GM12878 (cell line): ENCODE measurements around the gene BIRC5. TPM values are rescaled to one million over a fixed set of nuclear protein-coding genes. Genes with fewer than 3 reads are reported as not detected.

Experiments
- ATAC-seq: fragments of 200-7000 bp; cut with Tn5 transposase; 3 replicates; pipeline ENCODE4 v1.9.1; 2020; ENCODE audit warnings: mild to moderate bottlenecking, moderate library complexity
- BruUV-seq: library from RNA; stranded (reverse); fragments of 400-500 nt; replicated peaks from 2 replicates; lab custom pipeline; 2021; lab: Mats Ljungman, UMichigan
- CTCF ChIA-PET: fragments of 300-600 bp; sonication (Branson Sonifier 250); formaldehyde crosslinking; extraction: SDS; loops from one replicate; lab custom pipeline; 2021; ENCODE audit warnings: inconsistent platforms; lab: Yijun Ruan, JAX
- POLR2A ChIA-PET: fragments of 350-600 bp; formaldehyde crosslinking; extraction: SDS; loops from one replicate; lab custom pipeline; 2021; ENCODE audit warnings: inconsistent platforms; lab: Charles Lee
- RAD21 ChIA-PET: fragments of 300-600 bp; sonication (Branson Sonifier 250); formaldehyde crosslinking; loops from one replicate; lab custom pipeline; 2023; ENCODE audit warnings: antibody characterized with exemption; ENCODE audit not compliant: unreplicated experiment; lab: Charles Lee
- SMC1A ChIA-PET: fragments of 300-600 bp; sonication (Branson Sonifier 250); formaldehyde crosslinking; loops from one replicate; lab custom pipeline; 2023; ENCODE audit not compliant: unreplicated experiment, uncharacterized antibody; lab: Charles Lee
- DNase-seq: peaks from one replicate; pipeline ENCODE4 v3.0.0-alpha.2; 2011; ENCODE audit warnings: low read depth, low spot score
- FAIRE-seq: peaks from 3 replicates; lab custom pipeline; 2011; peaks lifted over from hg19 to GRCh38; lab: Jason Lieb, UNC
- H2AFZ ChIP-seq: 2 replicates; pipeline ENCODE4 v1.6.0; 2011; ENCODE audit warnings: low read depth, low read length, control low read depth; ENCODE audit not compliant: control insufficient read depth
- H3K27ac ChIP-seq: 2 replicates; pipeline ENCODE4 v1.5.1; 2011; ENCODE audit warnings: control low read depth; ENCODE audit not compliant: control insufficient read depth, insufficient read depth
- H3K27me3 ChIP-seq, 2 experiments: replicated peaks in 1 of 2; 2 replicates each; pipeline versions ENCODE4 v1.6.0 to v1.6.1; 2011; ENCODE audit warnings: low read length in 1 of 2; ENCODE audit not compliant: control insufficient read depth in 2 of 2, insufficient read depth in 2 of 2
- H3K36me3 ChIP-seq, 2 experiments: 2 replicates each; pipeline ENCODE4 v1.5.1; 2011; ENCODE audit warnings: low read length in 1 of 2; ENCODE audit not compliant: control insufficient read depth in 2 of 2, insufficient read depth in 2 of 2
- H3K4me1 ChIP-seq: 2 replicates; pipeline ENCODE4 v1.6.1; 2011; ENCODE audit warnings: mild to moderate bottlenecking, low read length, moderate library complexity, mixed read lengths; ENCODE audit not compliant: control insufficient read depth, insufficient read depth
- H3K4me2 ChIP-seq: 2 replicates; pipeline ENCODE4 v1.6.0; 2011; ENCODE audit warnings: control low read depth; ENCODE audit not compliant: control insufficient read depth, insufficient read depth
- H3K4me3 ChIP-seq: fragments of 200-600 bp; sonication (generic); 2 replicates; pipeline ENCODE4 v1.5.1; 2016
- H3K79me2 ChIP-seq: 2 replicates; pipeline ENCODE4 v1.6.0; 2011; ENCODE audit warnings: low read length; ENCODE audit not compliant: control insufficient read depth, insufficient read depth
- H3K9ac ChIP-seq: 2 replicates; pipeline ENCODE4 v1.8.0; 2011; ENCODE audit warnings: low read length, control low read depth, mixed read lengths; ENCODE audit not compliant: control insufficient read depth, insufficient read depth
- H3K9me3 ChIP-seq: replicated peaks from 3 replicates; pipeline ENCODE4 v1.5.1; 2011; ENCODE audit warnings: mild to moderate bottlenecking, low read length; ENCODE audit not compliant: control insufficient read depth, insufficient read depth
- H4K20me1 ChIP-seq: 2 replicates; pipeline ENCODE4 v1.6.0; 2011; ENCODE audit not compliant: control insufficient read depth, insufficient read depth
- BMI1 ChIP-seq: fragments of 450-650 bp; IDR thresholded peaks from 2 replicates; pipeline ENCODE4 v1.6.1; 2016; ENCODE audit warnings: mild to moderate bottlenecking, moderate library complexity, borderline replicate concordance
- CBX5 ChIP-seq: sonication (generic); IDR thresholded peaks from 2 replicates; pipeline ENCODE4 v1.6.1; 2016; ENCODE audit warnings: low read depth, moderate library complexity, mild to moderate bottlenecking, inconsistent platforms
- CREB1 ChIP-seq: IDR thresholded peaks from 2 replicates; pipeline ENCODE4 v1.6.1; 2012; ENCODE audit warnings: low read depth, mild to moderate bottlenecking, inconsistent platforms
- HDAC6 ChIP-seq: fragments of 200-600 bp; sonication (generic); IDR thresholded peaks from one replicate; pipeline ENCODE4 v1.8.0; 2017; ENCODE audit warnings: antibody characterized with exemption; ENCODE audit not compliant: unreplicated experiment
- IRF3 ChIP-seq: fragments of 450-650 bp; IDR thresholded peaks from 2 replicates; pipeline ENCODE4 v1.6.1; 2014; ENCODE audit warnings: mild to moderate bottlenecking
- NFYB ChIP-seq: IDR thresholded peaks from 2 replicates; pipeline ENCODE4 v1.6.1; 2011; ENCODE audit warnings: low read depth, mild to moderate bottlenecking, low read length, improper control_type of control experiment, moderate library complexity; ENCODE audit not compliant: insufficient read depth
- NR2C2 ChIP-seq: IDR thresholded peaks from 2 replicates; pipeline ENCODE4 v1.6.1; 2011; ENCODE audit warnings: borderline replicate concordance, low read depth; ENCODE audit not compliant: control insufficient read depth, insufficient read length
- NRF1 ChIP-seq: conservative IDR thresholded peaks from 2 replicates; pipeline ENCODE4 v1.6.1; 2011; ENCODE audit warnings: mild to moderate bottlenecking, low read depth, low read length, improper control_type of control experiment
- STAT1 ChIP-seq: fragments of 450-650 bp; conservative IDR thresholded peaks from 2 replicates; pipeline ENCODE4 v1.6.1; 2014; ENCODE audit warnings: antibody characterized with exemption, mild to moderate bottlenecking
- ZNF274 ChIP-seq: IDR thresholded peaks from one replicate; pipeline ENCODE4 v1.8.0; 2011; ENCODE audit not compliant: insufficient read length, insufficient read depth
- ZNF384 ChIP-seq: IDR thresholded peaks from 2 replicates; pipeline ENCODE4 v1.6.1; 2012; ENCODE audit warnings: low read depth, mild to moderate bottlenecking, low read length, improper control_type of control experiment, borderline replicate concordance
- WGBS: methylation state at CpG from one replicate; pipeline ENCODE4 v1.1.6; 2016; ENCODE audit warnings: low lambda C conversion rate; ENCODE audit not compliant: insufficient replicate concordance, insufficient coverage; ENCODE audit errors: missing lambda C conversion rate; 5-methylcytosine and 5-hydroxymethylcytosine counted together
- in situ Hi-C: fragments of 300-500 bp; cut with MboI; formaldehyde crosslinking; loops from 9 replicates; pipeline ENCODE4 v1.14.3; 2018; ENCODE audit warnings: mixed read lengths
- intact Hi-C: fragments of 100-400 bp; cut with micrococcal nuclease; formaldehyde crosslinking; loops from one replicate; pipeline ENCODE4 v1.14.2; 2022; ENCODE audit not compliant: unreplicated experiment
- polyA plus RNA-seq, 11 experiments: library from polyadenylated mRNA; depleted of rRNA in 4 of 11; unstranded in 6 of 11; stranded (reverse) in 5 of 11; fragments of >200 nt; fragmentation: Nextera tagmentation in 4 of 11; fragmentation: Illumina TruSeq in 1 of 11; extraction: Ambion mirVana in 4 of 11; extraction: Trizol in 1 of 11; gene quantifications; 1 replicate in 1 of 11; 2 replicates in 10 of 11; pipeline versions ENCODE4 v1.2.1 to v1.2.3, GENCODE V29; 2011 to 2016; ENCODE audit warnings: inconsistent platforms in 2 of 11, missing spikeins in 2 of 11, low read depth in 1 of 11
- total RNA-seq, 4 experiments: library from RNA; depleted of rRNA in 3 of 4; stranded (reverse); fragments of >200 nt in 3 of 4; fragmentation: Illumina TruSeq in 1 of 4; extraction: Trizol in 1 of 4; gene quantifications; 2 replicates each; pipeline versions ENCODE4 v1.2.1 to v1.2.3, GENCODE V29; 2013 to 2021

The BIRC5 gene
- total and polyA plus RNA-seq, 10 of the 15 experiments (the other 5 are each of a cell fraction or from before 2014, with no cell fraction given) = 41.0 to 175 (median 90.8) TPM

- Histone ChIP-seq H3K27me3 (peaks cover 6 to 9% of the 10 kb centered on the region in 2 experiments; a peak in 3 of 4 replicates), H3K4me3 (no peak within 1 kb of the TSS), H3K79me2 (no peaks in the 10 kb centered on the region), H3K4me1 (peaks cover 2% of the 10 kb centered on the region; the same call in 1 of the 2 replicates), H3K27ac (no peak within 1 kb of the TSS), H3K9me3 (no peaks in the 10 kb centered on the region), H3K9ac (no peak within 1 kb of the TSS), H2AFZ (no peak within 1 kb of the TSS), H3K4me2 (no peak within 1 kb of the TSS), H4K20me1 (no peaks in the 10 kb centered on the region), H3K36me3 (no peaks in the 10 kb centered on the region)
- ChIA-PET RAD21 (no interaction called here), SMC1A (interaction anchor here (1.2 kb wide), 1 partner anchor 146 kb away, joined by 3 read pairs; no protein-coding TSS in a partner anchor), POLR2A (no interaction called here), CTCF (interaction anchor here (1.3 kb wide), 1 partner anchor 10 kb away, joined by 3 read pairs; no protein-coding TSS in a partner anchor)
- intact Hi-C loops = no loop called here
- no peak for DNase-seq
- ATAC-seq = peak; percentile 29; the same call in 2 of the 3 replicates
- TF ChIP-seq IRF3 (no peak), STAT1 (no peak), CREB1 (no peak), NR2C2 (no peak), ZNF384 (no peak), NRF1 (no peak), CBX5 (no peak), NFYB (no peak), ZNF274 (no peak), BMI1 (no peak), HDAC6 (no peak)
- BruUV-seq = no TSS peak
- no peak for FAIRE-seq
- in situ Hi-C loops = no loop called here
- 40% methylated on average over 34 of the region's 52 CpGs for WGBS
These were observed 17.2 kb downstream of the BIRC5 start, which contains the start of gene TMEM235 for GRCh38 chr17:78230996-78231935. Gene TMEM235, plus strand, starts transcription at chr17:78231631. Its CDS starts 393 bp downstream, at chr17:78232024.
